MM.1S (cell line): ENCODE results near the gene COBLL1.

Experiments
- DNase-seq: peaks from one replicate; pipeline ENCODE4 v3.0.0-alpha.2; 2015
- H2AFZ ChIP-seq: fragments of 300-600 bp; sonication (generic); 2 replicates; pipeline ENCODE4 v1.6.0; 2016; ENCODE audit warnings: antibody characterized with exemption, low read length
- H3F3A ChIP-seq: fragments of 300-600 bp; sonication (generic); 2 replicates; pipeline ENCODE4 v1.6.1; 2016; ENCODE audit warnings: mild to moderate bottlenecking, antibody characterized with exemption, low read length, moderate library complexity, mixed read lengths; ENCODE audit not compliant: insufficient read depth
- H3K27ac ChIP-seq: fragments of 300-600 bp; sonication (generic); 2 replicates; pipeline ENCODE4 v1.5.1; 2016; ENCODE audit warnings: mild to moderate bottlenecking, low read length
- H3K27me3 ChIP-seq: fragments of 300-600 bp; sonication (generic); replicated peaks from 2 replicates; pipeline ENCODE4 v1.6.0; 2016; ENCODE audit warnings: low read length; ENCODE audit not compliant: insufficient read depth
- H3K36me3 ChIP-seq: fragments of 300-600 bp; sonication (generic); replicated peaks from 2 replicates; pipeline ENCODE4 v1.6.1; 2016; ENCODE audit warnings: mild to moderate bottlenecking, low read length, mixed read lengths; ENCODE audit not compliant: insufficient read depth
- H3K4me1 ChIP-seq: fragments of 300-600 bp; sonication (generic); 2 replicates; pipeline ENCODE4 v1.6.1; 2016; ENCODE audit warnings: low read length, mixed read lengths
- H3K4me2 ChIP-seq: fragments of 300-600 bp; sonication (generic); 2 replicates; pipeline ENCODE4 v1.6.0; 2016; ENCODE audit warnings: low read depth, low read length
- H3K4me3 ChIP-seq: fragments of 300-600 bp; sonication (generic); 2 replicates; pipeline ENCODE4 v1.5.1; 2016; ENCODE audit warnings: low read length, mixed read lengths
- H3K79me2 ChIP-seq: fragments of 300-600 bp; sonication (generic); 2 replicates; pipeline ENCODE4 v1.6.1; 2016; ENCODE audit warnings: mixed run types, low read length, mixed read lengths
- H3K9ac ChIP-seq: fragments of 300-600 bp; sonication (generic); 2 replicates; pipeline ENCODE4 v1.6.1; 2016; ENCODE audit warnings: low read length, mixed read lengths
- H3K9me2 ChIP-seq: fragments of 300-600 bp; sonication (generic); replicated peaks from 2 replicates; pipeline ENCODE4 v1.6.1; 2016; ENCODE audit warnings: mild to moderate bottlenecking, low read length, mixed read lengths; ENCODE audit not compliant: insufficient read depth
- H3K9me3 ChIP-seq: fragments of 300-600 bp; sonication (generic); replicated peaks from 2 replicates; pipeline ENCODE4 v1.6.1; 2016; ENCODE audit warnings: mild to moderate bottlenecking, low read length, mixed read lengths; ENCODE audit not compliant: insufficient read depth
- H4K20me1 ChIP-seq: fragments of 300-600 bp; sonication (generic); 2 replicates; pipeline ENCODE4 v1.6.1; 2016; ENCODE audit warnings: mild to moderate bottlenecking, low read length, moderate library complexity, mixed read lengths; ENCODE audit not compliant: insufficient read depth
- EZH2 ChIP-seq: fragments of 300-600 bp; sonication (generic); optimal IDR thresholded peaks from 2 replicates; pipeline ENCODE3; 2017; ENCODE audit warnings: low read depth, mild to moderate bottlenecking, antibody characterized with exemption, low read length, mixed read lengths
- EZH2phosphoT487 ChIP-seq: fragments of 300-600 bp; sonication (generic); IDR thresholded peaks from 2 replicates; pipeline ENCODE4 v1.6.1; 2018; ENCODE audit warnings: antibody characterized with exemption, low read length
- TF ChIP-seq, protein P1 (sequence below): fragments of 300-600 bp; sonication (generic); IDR thresholded peaks from 2 replicates; pipeline ENCODE4 v1.5.1; 2016; ENCODE audit warnings: antibody characterized with exemption, low read length, mixed read lengths

Gene COBLL1

GRCh38 chr2:164692958-164693357, 148.7 kb downstream of the COBLL1 start:
- Histone ChIP-seq H3K4me1 (no peaks in the 10 kb centered on the region), H4K20me1 (no peaks in the 10 kb centered on the region), H3K36me3 (no peaks in the 10 kb centered on the region; the same call in 1 of the 2 replicates), H3K4me2 (no peak overlapping the region), H3K9me2 (no peaks in the 10 kb centered on the region), H3K4me3 (no peak overlapping the region), H3K9ac (no peak overlapping the region), H3K27ac (no peak overlapping the region), H3K9me3 (no peaks in the 10 kb centered on the region), H3F3A (no peaks in the 10 kb centered on the region), H3K27me3 (no peaks in the 10 kb centered on the region), H3K79me2 (no peaks in the 10 kb centered on the region), H2AFZ (no peak overlapping the region)
- TF ChIP-seq EZH2phosphoT487 (no peak), EZH2 (no peak)
- TF ChIP-seq, protein P1, sequence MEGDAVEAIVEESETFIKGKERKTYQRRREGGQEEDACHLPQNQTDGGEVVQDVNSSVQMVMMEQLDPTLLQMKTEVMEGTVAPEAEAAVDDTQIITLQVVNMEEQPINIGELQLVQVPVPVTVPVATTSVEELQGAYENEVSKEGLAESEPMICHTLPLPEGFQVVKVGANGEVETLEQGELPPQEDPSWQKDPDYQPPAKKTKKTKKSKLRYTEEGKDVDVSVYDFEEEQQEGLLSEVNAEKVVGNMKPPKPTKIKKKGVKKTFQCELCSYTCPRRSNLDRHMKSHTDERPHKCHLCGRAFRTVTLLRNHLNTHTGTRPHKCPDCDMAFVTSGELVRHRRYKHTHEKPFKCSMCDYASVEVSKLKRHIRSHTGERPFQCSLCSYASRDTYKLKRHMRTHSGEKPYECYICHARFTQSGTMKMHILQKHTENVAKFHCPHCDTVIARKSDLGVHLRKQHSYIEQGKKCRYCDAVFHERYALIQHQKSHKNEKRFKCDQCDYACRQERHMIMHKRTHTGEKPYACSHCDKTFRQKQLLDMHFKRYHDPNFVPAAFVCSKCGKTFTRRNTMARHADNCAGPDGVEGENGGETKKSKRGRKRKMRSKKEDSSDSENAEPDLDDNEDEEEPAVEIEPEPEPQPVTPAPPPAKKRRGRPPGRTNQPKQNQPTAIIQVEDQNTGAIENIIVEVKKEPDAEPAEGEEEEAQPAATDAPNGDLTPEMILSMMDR = no peak
- DNase-seq = no peak

- Histone ChIP-seq H3K79me2 (no peaks in the 10 kb centered on the region), H3K4me1 (no peaks in the 10 kb centered on the region), H3K4me2 (no peak overlapping the region), H3K27ac (no peak overlapping the region), H3K4me3 (no peak overlapping the region), H2AFZ (no peak overlapping the region), H3K36me3 (no peaks in the 10 kb centered on the region; the same call in 1 of the 2 replicates), H3K27me3 (no peaks in the 10 kb centered on the region), H3K9me2 (no peaks in the 10 kb centered on the region), H3K9me3 (no peaks in the 10 kb centered on the region), H3F3A (no peaks in the 10 kb centered on the region), H4K20me1 (no peaks in the 10 kb centered on the region), H3K9ac (no peak overlapping the region)
- no peak for TF ChIP-seq EZH2phosphoT487
- TF ChIP-seq, protein P1 = no peak
- no peak for TF ChIP-seq EZH2
- DNase-seq = no peak
Observed at GRCh38 chr2:164692114-164692513, 149.5 kb downstream of the COBLL1 start.

- Histone ChIP-seq H3K36me3 (no peaks in the 10 kb centered on the region; the same call in 1 of the 2 replicates), H3K27me3 (no peaks in the 10 kb centered on the region), H2AFZ (no peak overlapping the region), H3K4me3 (no peak overlapping the region), H3K4me2 (no peak overlapping the region), H3K79me2 (no peaks in the 10 kb centered on the region), H3K27ac (no peak overlapping the region), H3K4me1 (no peaks in the 10 kb centered on the region), H3K9me2 (no peaks in the 10 kb centered on the region), H3K9me3 (no peaks in the 10 kb centered on the region), H3F3A (no peaks in the 10 kb centered on the region), H4K20me1 (no peaks in the 10 kb centered on the region), H3K9ac (no peak overlapping the region)
- DNase-seq = no peak
- no peak for TF ChIP-seq EZH2
- TF ChIP-seq EZH2phosphoT487 = no peak
- TF ChIP-seq, protein P1 = no peak
Observed at GRCh38 chr2:164691346-164691887, 150.2 kb downstream of the COBLL1 start.
